T-cell (primary cell): Measurements from ENCODE around the gene PDCD4. TPM values are rescaled to one million over a fixed set of nuclear protein-coding genes. Genes with fewer than 3 reads are reported as not detected.
"Not testable (repeated sequence)": the region's sequence is repeated elsewhere in the genome, so short reads cannot be mapped to it uniquely, and the experiment has no call there.

Experiments used
- ATAC-seq, 4 experiments: fragments of 200-7000 bp in 3 of 4; fragments of 150-1000 bp in 1 of 4; cut with Tn5 transposase; replicated peaks in 1 of 4; 1 replicate in 3 of 4; 2 replicates in 1 of 4; pipeline ENCODE4 v1.10.0; 2021; ENCODE audit warnings: moderate library complexity in 3 of 4, mild to moderate bottlenecking in 2 of 4, moderate number of reproducible peaks in 1 of 4
- CTCF ChIA-PET, 2 donors: fragments of 300-600 bp; sonication (Branson Sonifier 250); formaldehyde crosslinking; loops; one replicate each; lab custom pipeline; 2022; ENCODE audit warnings: antibody characterized with exemption in 2 of 2; lab: Charles Lee
- POLR2A ChIA-PET, 2 donors: fragments of 300-600 bp; sonication (Branson Sonifier 250); formaldehyde crosslinking; loops; one replicate each; lab custom pipeline; 2022; ENCODE audit warnings: antibody characterized with exemption in 2 of 2; lab: Charles Lee
- DNase-seq, 35 experiments: peaks; one replicate each; pipeline versions ENCODE4 v3.0.0 to v3.0.0-alpha.2; 2013 to 2023
- H3K27ac ChIP-seq: one replicate; pipeline ENCODE4 v1.5.1; 2013; ENCODE audit warnings: low read length
- H3K27me3 ChIP-seq, 2 experiments: replicated peaks in 1 of 2; 1 replicate in 1 of 2; 2 replicates in 1 of 2; pipeline versions ENCODE4 v1.6.1 to v1.7.0; 2013; ENCODE audit warnings: low read length in 1 of 2, mixed read lengths in 1 of 2; ENCODE audit not compliant: control insufficient read depth in 2 of 2, insufficient read depth in 2 of 2; ENCODE audit errors: extremely low read depth in 1 of 2
- H3K36me3 ChIP-seq, 2 donors: 1 replicate in 1 of 2; 2 replicates in 1 of 2; pipeline versions ENCODE4 v1.6.1 to v1.7.0; 2013; ENCODE audit warnings: low read length in 1 of 2; ENCODE audit not compliant: control insufficient read depth in 2 of 2, insufficient read depth in 1 of 2; ENCODE audit errors: extremely low read depth in 1 of 2
- H3K4me1 ChIP-seq, 2 experiments: 1 replicate in 1 of 2; 2 replicates in 1 of 2; pipeline versions ENCODE4 v1.6.1 to v1.7.0; 2013; ENCODE audit warnings: low read length in 2 of 2, mixed read lengths in 1 of 2; ENCODE audit not compliant: insufficient read depth in 2 of 2, control insufficient read depth in 1 of 2; ENCODE audit errors: extremely low read depth in 1 of 2
- H3K4me3 ChIP-seq, 2 donors: 1 replicate in 1 of 2; 2 replicates in 1 of 2; pipeline versions ENCODE4 v1.5.1 to v1.7.0; 2013; ENCODE audit warnings: mild to moderate bottlenecking in 2 of 2, low read length in 1 of 2, moderate library complexity in 1 of 2; ENCODE audit not compliant: control insufficient read depth in 1 of 2; ENCODE audit errors: extremely low read depth in 1 of 2
- H3K9me3 ChIP-seq: 2 replicates; pipeline ENCODE4 v1.7.0; 2013
- H3K27ac Mint-ChIP-seq, 2 donors: one replicate each; pipeline ENCODE4 v1.8.0; 2020 to 2021; ENCODE audit warnings: mild to moderate bottlenecking in 2 of 2, mixed read lengths in 2 of 2
- H3K27me3 Mint-ChIP-seq, 2 donors: one replicate each; pipeline ENCODE4 v1.8.0; 2021 to 2022; ENCODE audit warnings: mixed read lengths in 2 of 2
- H3K36me3 Mint-ChIP-seq: one replicate; pipeline ENCODE4 v1.8.0; 2021; ENCODE audit warnings: mixed read lengths
- H3K4me1 Mint-ChIP-seq, 3 donors: one replicate each; pipeline ENCODE4 v1.8.0; 2020 to 2022; ENCODE audit warnings: mixed read lengths in 3 of 3, mild to moderate bottlenecking in 1 of 3
- H3K4me3 Mint-ChIP-seq, 3 donors: one replicate each; pipeline ENCODE4 v1.8.0; 2020 to 2022; ENCODE audit warnings: mild to moderate bottlenecking in 3 of 3, mixed read lengths in 3 of 3, moderate library complexity in 3 of 3
- H3K9me3 Mint-ChIP-seq, 3 donors: one replicate each; pipeline ENCODE4 v1.8.0; 2020 to 2022; ENCODE audit warnings: mixed read lengths in 3 of 3
- WGBS: methylation state at CpG from one replicate; pipeline ENCODE4 v1.1.5; 2013; ENCODE audit warnings: missing lambda C conversion rate; ENCODE audit not compliant: insufficient coverage; 5-methylcytosine and 5-hydroxymethylcytosine counted together
- total RNA-seq, 35 experiments: library from RNA in 6 of 35; stranded (reverse) in 6 of 35; fragments of 120-200 nt in 1 of 35; gene quantifications; one replicate each; pipeline versions ENCODE4 v1.2.1 to v1.2.4 and lab custom pipeline; 2013 to 2026

PDCD4 gene
- total RNA-seq, 5 donors from 2014 or later (not counting 1 experiment from before 2014, with no cell fraction given) = 239 to 335 (median 309) TPM

DNA sequence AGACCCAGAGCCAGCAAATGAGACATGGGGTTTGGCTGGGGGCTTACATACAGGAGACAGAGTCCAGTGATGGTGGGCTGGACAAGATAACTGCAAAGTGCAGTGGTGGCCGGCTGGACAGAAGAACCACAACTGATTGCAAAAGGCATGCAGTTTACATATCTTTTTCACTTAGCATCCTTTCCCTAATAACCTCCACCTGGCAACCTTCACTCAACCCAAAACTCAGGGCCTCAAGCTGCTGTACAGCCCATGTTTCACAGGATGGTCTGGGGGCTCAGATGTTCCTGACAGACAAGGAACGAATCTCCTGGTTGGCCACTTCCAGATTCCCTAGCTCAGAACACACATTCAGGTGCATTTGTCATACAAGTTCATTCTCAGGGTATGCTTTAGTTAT lies 7.8 kb upstream of the PDCD4 start:
- Mint-ChIP-seq H3K4me3 (peak overlapping the region in 2 of 3 donors; percentile 63 to 84), H3K36me3 (no peaks in the 10 kb centered on the region), H3K27ac (peak overlapping the region; percentile 99), H3K27me3 (no peaks in the 10 kb centered on the region), H3K4me1 (peaks cover 98 to 100% (median 99%) of the 10 kb centered on the region in 3 donors), H3K9me3 (no peaks in the 10 kb centered on the region)
- H3K4me3 ChIP-seq = no peak overlapping the region
- DNase-seq (no peak), ATAC-seq (no peak)
- WGBS = 100% methylated on average over 1 of the region's 2 CpGs
- H3K27ac ChIP-seq = peak overlapping the region; percentile 96
- H3K36me3 ChIP-seq = no peaks in the 10 kb centered on the region
- H3K27me3 ChIP-seq = no peaks in the 10 kb centered on the region
- CTCF ChIA-PET = interaction anchor here (0.8 to 1.6 kb wide), 3 partner anchors 21 to 61 kb away, joined by 3 to 9 read pairs (median 3); no protein-coding TSS in a partner anchor
- H3K4me1 ChIP-seq = peaks cover 92 to 93% of the 10 kb centered on the region in 2 experiments
- POLR2A ChIA-PET = interaction anchor here (0.5 to 1.1 kb wide), 4 partner anchors 9 to 61 kb away, joined by 3 to 6 read pairs (median 4); no protein-coding TSS in a partner anchor
- H3K9me3 ChIP-seq = no peaks in the 10 kb centered on the region

DNA sequence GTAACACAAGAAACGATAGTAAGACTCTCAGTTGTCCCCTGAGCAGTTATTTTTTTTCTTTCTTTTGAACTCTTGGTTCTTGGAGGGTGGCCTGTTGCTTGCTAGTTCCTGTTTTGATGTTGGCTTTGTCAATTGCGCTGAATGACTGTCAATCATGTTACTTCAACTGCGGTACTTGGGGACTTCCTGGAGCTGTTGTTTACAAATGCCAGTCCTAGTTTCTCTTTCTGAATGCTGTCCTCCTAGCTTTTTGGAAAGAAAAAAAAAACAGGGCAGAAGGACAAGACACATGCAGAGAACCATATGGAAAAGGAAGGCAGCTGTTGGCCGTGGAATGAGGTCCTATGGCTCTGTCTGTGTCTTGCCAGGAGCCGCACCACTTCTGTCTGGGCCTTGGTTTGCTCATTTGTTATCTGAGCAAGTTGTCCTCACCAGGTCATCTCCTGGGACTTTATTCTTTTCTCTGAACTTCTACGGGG lies 7.0 kb upstream of the PDCD4 start:
- peak in 33 of 35 experiments; percentile 15 to 92 (median 61) for DNase-seq
- CTCF ChIA-PET = interaction anchor here (0.6 to 1.6 kb wide), 7 partner anchors 8 to 199 kb away, joined by 3 to 9 read pairs (median 3); no protein-coding TSS in a partner anchor

DNA sequence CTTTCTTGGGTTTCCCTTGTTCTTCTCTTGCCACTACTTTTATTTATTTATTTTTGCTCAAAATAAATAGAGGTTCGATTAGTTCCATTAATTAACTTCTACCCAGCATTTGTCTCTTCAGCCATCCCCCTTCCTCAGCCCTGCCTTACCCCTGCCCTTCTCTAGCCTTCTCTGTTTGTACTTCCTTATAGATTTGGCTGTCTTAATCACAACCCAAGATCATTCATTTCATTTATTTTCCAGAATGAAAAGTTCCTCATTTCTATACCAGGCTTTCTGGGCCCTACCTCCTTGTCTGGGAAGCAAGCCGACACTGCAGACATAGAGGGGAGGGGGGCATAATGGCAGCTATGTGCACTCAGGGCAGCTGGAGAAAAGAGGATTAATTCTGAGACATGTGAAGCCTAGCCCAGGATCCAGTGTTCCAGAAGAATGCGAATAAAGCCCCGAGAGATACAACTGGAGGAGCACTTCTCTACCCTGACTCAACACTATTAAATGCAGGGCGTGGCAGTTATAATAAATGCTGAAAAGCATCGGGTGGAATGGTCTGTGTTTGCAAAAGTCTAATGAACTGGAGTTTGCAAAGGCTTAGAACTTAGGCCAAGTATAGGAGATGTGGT lies 6.4 kb upstream of the PDCD4 start:
- no peaks in the 10 kb centered on the region for H3K27me3 Mint-ChIP-seq
- H3K27ac Mint-ChIP-seq = peak overlapping the region; percentile 99
- Histone ChIP-seq H3K4me1 (peaks cover 92 to 93% of the 10 kb centered on the region in 2 experiments), H3K9me3 (no peaks in the 10 kb centered on the region), H3K27ac (peak overlapping the region; percentile 96), H3K36me3 (no peaks in the 10 kb centered on the region), H3K4me3 (peak overlapping the region; percentile 18 to 36), H3K27me3 (no peaks in the 10 kb centered on the region)
- H3K4me1 Mint-ChIP-seq = peaks cover 98 to 100% (median 99%) of the 10 kb centered on the region in 3 donors
- H3K9me3 Mint-ChIP-seq = peaks cover 0 to 4% (median 0%) of the 10 kb centered on the region in 3 donors
- peaks cover 4% of the 10 kb centered on the region for H3K36me3 Mint-ChIP-seq
- WGBS = 39% methylated on average over 2 of the region's 6 CpGs
- ChIA-PET POLR2A (interaction anchor here (0.6 to 1.5 kb wide), 11 partner anchors 8 to 79 kb away, joined by 3 to 11 read pairs (median 3); no protein-coding TSS in a partner anchor), CTCF (interaction anchor here in 1 of 2 donors (0.6 to 1.6 kb wide), 5 partner anchors 8 to 64 kb away, joined by 3 to 9 read pairs (median 3); no protein-coding TSS in a partner anchor)
- no peak for ATAC-seq
- peak overlapping the region; percentile 63 to 84 (median 79) for H3K4me3 Mint-ChIP-seq
- no peak for DNase-seq

More for the DNA sequence above, 7.0 kb upstream of the PDCD4 start:
- Mint-ChIP-seq H3K27ac (peak overlapping the region; percentile 99), H3K9me3 (peaks cover 0 to 4% (median 0%) of the 10 kb centered on the region in 3 donors), H3K27me3 (no peaks in the 10 kb centered on the region), H3K36me3 (peaks cover 4% of the 10 kb centered on the region), H3K4me1 (peaks cover 98 to 100% (median 99%) of the 10 kb centered on the region in 3 donors), H3K4me3 (peak overlapping the region; percentile 63 to 84 (median 79))
- POLR2A ChIA-PET = interaction anchor here (0.7 to 1.5 kb wide), 11 partner anchors 8 to 62 kb away, joined by 3 to 11 read pairs (median 3); no protein-coding TSS in a partner anchor
- Histone ChIP-seq H3K9me3 (no peaks in the 10 kb centered on the region), H3K27ac (peak overlapping the region; percentile 96), H3K4me1 (peaks cover 92 to 93% of the 10 kb centered on the region in 2 experiments), H3K27me3 (no peaks in the 10 kb centered on the region), H3K36me3 (no peaks in the 10 kb centered on the region), H3K4me3 (peak overlapping the region in 1 of 2 donors; percentile 18)
- 38% methylated on average over 4 of the region's 6 CpGs for WGBS
- peak; percentile 68 to 78 (median 74) for ATAC-seq

DNA sequence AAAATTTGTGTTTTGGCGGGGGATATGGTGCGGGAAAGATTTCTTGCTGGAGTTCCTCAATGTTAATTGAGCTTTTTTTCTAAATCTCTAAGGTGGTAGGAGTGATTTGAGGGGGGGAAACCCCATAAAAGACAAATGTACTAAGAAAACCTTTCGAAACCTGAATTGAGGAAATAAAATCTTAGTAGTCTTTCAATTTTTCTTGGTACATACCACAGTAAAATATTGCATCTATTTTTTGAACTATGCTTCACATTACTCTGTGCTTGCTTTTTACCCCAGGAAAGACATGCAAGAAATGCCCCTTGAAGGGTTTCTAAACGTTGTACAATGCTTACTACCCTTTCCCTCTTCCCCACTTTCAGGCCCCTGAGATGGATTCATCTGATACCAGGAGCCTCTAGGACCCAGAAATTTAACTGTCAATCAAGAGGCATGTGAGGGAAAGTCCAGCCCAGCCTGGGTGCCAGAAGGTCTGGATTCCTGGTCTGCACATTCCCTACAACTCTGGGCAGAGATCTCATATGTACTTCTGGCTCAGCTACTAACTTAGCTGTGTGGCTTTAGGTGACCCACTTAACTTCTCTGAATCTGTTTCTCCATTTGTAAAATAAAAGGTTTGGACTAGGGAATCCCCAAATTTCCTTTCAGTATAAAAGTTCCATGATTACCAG lies 5.8 kb upstream of the PDCD4 start:
- CTCF ChIA-PET = interaction anchor here (0.9 to 1.2 kb wide), 3 partner anchors 13 to 28 kb away, joined by 3 to 4 read pairs (median 3); no protein-coding TSS in a partner anchor
- peak in 1 of 4 experiments; percentile 8 for ATAC-seq
- H3K36me3 Mint-ChIP-seq = peaks cover 4% of the 10 kb centered on the region
- H3K4me3 Mint-ChIP-seq = peak overlapping the region; percentile 63 to 84 (median 79)
- Histone ChIP-seq H3K27me3 (no peaks in the 10 kb centered on the region), H3K9me3 (no peaks in the 10 kb centered on the region), H3K4me3 (peak overlapping the region in 1 of 2 donors; percentile 36), H3K27ac (peak overlapping the region; percentile 96), H3K4me1 (peaks cover 92 to 93% of the 10 kb centered on the region in 2 experiments), H3K36me3 (no peaks in the 10 kb centered on the region)
- POLR2A ChIA-PET = interaction anchor here (0.6 to 1.5 kb wide), 4 partner anchors 12 to 80 kb away, joined by 3 to 7 read pairs (median 4); no protein-coding TSS in a partner anchor
- peaks cover 0 to 4% (median 0%) of the 10 kb centered on the region in 3 donors for H3K9me3 Mint-ChIP-seq
- WGBS = 0% methylated on average over 1 of the region's 4 CpGs
- peak overlapping the region; percentile 99 for H3K27ac Mint-ChIP-seq
- peak in 1 of 35 experiments; percentile 49 for DNase-seq
- peaks cover 98 to 100% (median 99%) of the 10 kb centered on the region in 3 donors for H3K4me1 Mint-ChIP-seq
- H3K27me3 Mint-ChIP-seq = no peaks in the 10 kb centered on the region

DNA sequence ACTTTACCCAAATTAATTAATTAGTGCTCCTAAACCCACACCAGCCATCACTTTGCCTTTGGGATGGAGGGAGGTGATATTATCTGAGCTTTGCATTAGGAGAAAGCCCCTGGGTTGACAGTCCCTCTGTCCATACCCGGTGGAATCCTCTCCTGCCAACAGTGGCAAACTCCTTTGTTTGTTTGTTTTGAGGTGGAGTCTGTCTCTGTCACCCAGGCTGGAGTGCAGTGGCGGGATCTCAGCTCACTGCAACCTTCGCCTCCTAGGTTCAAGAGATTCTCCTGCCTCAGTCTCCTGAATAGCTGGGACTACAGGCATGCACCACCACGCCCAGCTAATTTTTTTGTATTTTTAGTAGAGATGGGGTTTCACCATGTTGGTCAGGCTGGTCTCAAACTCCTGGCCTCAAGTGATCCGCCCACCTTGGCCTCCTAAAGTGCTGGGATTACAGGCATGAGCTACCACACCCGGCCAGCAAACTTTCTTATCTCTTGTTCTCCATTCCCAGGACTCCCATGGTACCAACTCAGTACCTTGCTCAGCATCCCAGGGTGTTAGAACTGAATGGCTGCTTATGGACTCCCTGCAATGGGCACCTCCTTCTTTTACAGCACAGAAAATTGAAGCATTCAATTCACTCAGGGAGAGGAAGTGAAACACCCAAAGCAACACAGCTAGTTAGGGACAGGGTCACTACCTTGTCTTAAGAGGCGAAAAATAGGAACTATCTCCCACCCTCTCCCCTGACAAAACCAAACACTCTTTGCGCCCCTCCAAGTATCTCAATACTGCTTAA lies 4.5 kb upstream of the PDCD4 start:
- not testable (repeated sequence) for H3K9me3 ChIP-seq, H3K4me3 ChIP-seq, ATAC-seq, H3K27me3 ChIP-seq, H3K9me3 Mint-ChIP-seq, H3K27me3 Mint-ChIP-seq, H3K36me3 Mint-ChIP-seq, H3K36me3 ChIP-seq
- peak in 1 of 35 experiments; percentile 32 for DNase-seq
- Mint-ChIP-seq H3K27ac (peak overlapping the region; percentile 99), H3K4me1 (peaks cover 92 to 94% (median 93%) of the 10 kb centered on the region in 3 donors), H3K4me3 (peak overlapping the region; percentile 2 to 84 (median 26))
- WGBS = 89% methylated on average over 3 of the region's 8 CpGs
- Histone ChIP-seq H3K27ac (peak overlapping the region; percentile 96), H3K4me1 (peaks cover 84 to 86% of the 10 kb centered on the region in 2 experiments)
- CTCF ChIA-PET = interaction anchor here (0.6 to 2.0 kb wide), 7 partner anchors 8 to 32 kb away, joined by 3 to 5 read pairs (median 3); no protein-coding TSS in a partner anchor
- POLR2A ChIA-PET = interaction anchor here (0.8 to 1.7 kb wide), 7 partner anchors 10 to 52 kb away, joined by 3 to 10 read pairs (median 4); partner anchors contain the start of genes BBIP1 (in 1 of the 2) and SHOC2 (in 1 of the 2)
